Cardiac septum (tissue), 1 donor: ENCODE measurements around the gene IGF1R. TPM values are rescaled to one million over a fixed set of nuclear protein-coding genes. Genes with fewer than 3 reads are reported as not detected.

ENCODE experiments used
- DNase-seq: peaks from one replicate; pipeline ENCODE4 v3.0.0-alpha.2; 2020; ENCODE audit warnings: low spot score
- intact Hi-C: fragments of 100-400 bp; cut with DNase I; formaldehyde crosslinking; loops from one replicate; pipeline ENCODE4 v1.14.0; 2022
- total RNA-seq: library from RNA; stranded (reverse); fragmentation: NEBNext Ultra II Directional; extraction: Animal tissue kit (Norgen Biotek cat#: 25700); gene quantifications from one replicate; pipeline ENCODE4 v1.2.1, GENCODE V29; 2021
- donor health status: DM: no; HTN: no; CAD: no.

The IGF1R gene
- total RNA-seq, 1 donor from 2014 or later: 57.2 TPM

- no peak for DNase-seq
- intact Hi-C loops: no loop called here
Observed at GRCh38 chr15:98734466-98735199, 86.3 kb downstream of the IGF1R start.

DNA sequence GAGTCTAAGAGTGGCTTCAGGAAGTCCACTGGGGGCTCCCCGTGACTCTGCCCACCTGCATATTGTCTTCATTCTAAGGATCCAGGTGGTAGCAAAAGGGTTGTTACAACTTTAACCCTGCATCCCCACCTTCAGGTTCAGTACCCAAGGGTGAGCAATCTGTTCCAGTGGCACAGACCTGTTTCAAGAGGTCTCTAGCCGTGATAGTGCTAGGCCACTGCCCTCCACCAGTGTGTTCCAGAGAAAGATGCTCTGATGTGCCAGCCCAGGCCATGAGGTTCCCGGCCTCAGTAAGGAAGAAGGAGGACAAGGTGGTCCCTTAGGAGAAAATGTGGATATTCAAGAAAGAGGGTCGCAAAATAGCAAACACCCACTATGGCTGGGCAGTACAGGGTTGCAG, 87.0 kb downstream of the IGF1R start:
- intact Hi-C loops: no loop called here
- DNase-seq: no peak

DNA sequence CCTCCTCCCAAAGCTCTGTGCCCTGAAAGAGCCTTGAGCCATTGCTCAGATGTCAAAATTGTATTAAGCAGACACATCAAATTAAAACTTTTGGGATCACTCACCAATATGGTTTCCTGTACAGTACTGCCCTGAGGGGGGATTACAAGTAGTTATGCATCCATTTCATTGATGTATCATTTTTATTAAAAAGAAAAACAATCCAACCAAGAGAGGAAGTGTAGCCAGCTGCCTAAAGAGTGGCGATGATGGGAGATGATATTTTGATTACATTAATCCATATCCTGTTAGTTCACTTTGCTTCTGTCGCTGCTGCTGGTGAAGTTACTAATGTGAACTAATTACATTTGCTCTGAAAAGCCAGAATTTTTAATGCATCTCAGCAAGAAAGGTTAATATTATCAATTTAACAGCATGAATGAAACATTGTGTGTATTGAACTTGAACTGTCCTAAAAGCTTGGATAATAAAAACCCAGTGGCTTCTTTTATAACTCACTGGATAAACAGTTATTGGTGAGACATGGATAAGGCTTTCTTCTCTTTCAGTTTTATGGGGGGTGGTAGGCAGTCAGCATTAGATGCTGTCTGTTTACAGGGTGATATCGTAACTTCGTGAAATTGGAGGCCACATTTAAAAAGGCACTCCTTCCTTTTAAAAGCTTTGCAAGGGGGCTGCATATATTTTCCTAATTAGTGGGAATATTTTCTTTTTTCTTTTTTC, 87.7 kb downstream of the IGF1R start:
- DNase-seq: no peak
- intact Hi-C loops: no loop called here

GRCh38 chr15:98737159-98737558, 88.8 kb downstream of the IGF1R start:
- intact Hi-C loops: no loop called here
- no peak for DNase-seq

DNA sequence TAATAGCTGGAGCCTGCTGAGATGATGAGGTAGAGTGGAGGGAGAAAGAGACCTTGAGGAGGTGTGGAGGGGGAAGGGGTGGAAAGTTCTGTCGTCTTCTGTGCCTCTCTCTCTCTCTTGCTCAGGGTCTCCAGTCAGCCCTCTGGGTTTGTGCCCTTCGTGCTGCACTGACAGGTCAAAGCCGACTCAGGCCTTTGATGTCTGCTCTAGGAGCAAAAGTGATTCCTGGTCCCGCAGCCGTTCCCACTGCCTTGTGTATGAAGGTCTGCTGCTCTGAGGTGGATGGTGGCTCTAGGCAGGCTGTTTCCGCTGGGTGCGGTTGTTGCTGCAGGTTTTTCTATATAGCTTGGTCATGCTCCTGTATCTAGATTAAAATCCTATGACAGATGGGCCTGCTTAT, 89.4 kb downstream of the IGF1R start:
- no peak for DNase-seq
- intact Hi-C loops: no loop called here

GRCh38 chr15:98738689-98739401, 90.5 kb downstream of the IGF1R start:
- DNase-seq: no peak
- intact Hi-C loops: no loop called here

GRCh38 chr15:98740295-98740694, 92.0 kb downstream of the IGF1R start:
- intact Hi-C loops: no loop called here
- DNase-seq: no peak

DNA sequence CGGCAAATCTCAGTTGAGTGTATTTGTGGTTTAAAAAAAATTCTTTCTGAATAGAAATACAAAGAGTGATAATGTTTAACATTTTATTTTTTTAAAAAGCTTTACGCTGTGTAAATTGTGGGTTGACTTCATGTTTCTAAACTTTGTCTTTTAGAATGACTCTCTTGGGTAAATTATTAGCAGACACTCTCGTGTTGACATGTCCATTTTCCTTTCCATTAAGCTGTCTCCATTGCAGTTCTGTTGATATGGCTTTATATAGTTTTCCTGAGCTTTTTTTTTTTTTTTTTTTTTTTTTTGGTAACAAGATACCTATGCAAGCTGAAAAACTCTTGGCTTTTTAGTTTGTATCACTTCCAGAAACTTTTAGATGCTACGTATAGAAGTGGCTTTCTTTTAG, 92.6 kb downstream of the IGF1R start:
- intact Hi-C loops: no loop called here

GRCh38 chr15:98743177-98743576, 94.8 kb downstream of the IGF1R start:
- no peak for DNase-seq
- intact Hi-C loops: no loop called here

More for the DNA sequence above, 92.6 kb downstream of the IGF1R start:
- no peak for DNase-seq

DNA sequence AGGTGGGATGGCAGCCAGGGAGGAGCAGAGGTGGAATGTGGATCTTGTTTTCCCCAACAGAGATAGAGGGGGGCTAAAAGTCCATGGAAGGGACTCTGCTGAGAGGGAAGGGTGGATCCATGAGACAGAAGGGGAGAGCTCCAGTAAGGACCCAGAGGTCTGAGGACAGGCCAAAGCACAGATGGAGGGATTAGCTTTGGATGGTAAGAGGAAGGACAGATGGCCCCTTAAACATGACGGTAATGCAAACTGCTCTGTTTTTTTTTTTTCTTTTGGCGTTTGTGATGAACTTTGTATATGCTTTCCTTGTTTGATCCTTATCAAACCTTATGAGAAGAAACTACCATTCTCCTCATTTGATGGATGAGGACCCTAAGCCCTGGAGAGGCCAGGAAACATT, 96.2 kb downstream of the IGF1R start:
- DNase-seq: no peak
- intact Hi-C loops: no loop called here

DNA sequence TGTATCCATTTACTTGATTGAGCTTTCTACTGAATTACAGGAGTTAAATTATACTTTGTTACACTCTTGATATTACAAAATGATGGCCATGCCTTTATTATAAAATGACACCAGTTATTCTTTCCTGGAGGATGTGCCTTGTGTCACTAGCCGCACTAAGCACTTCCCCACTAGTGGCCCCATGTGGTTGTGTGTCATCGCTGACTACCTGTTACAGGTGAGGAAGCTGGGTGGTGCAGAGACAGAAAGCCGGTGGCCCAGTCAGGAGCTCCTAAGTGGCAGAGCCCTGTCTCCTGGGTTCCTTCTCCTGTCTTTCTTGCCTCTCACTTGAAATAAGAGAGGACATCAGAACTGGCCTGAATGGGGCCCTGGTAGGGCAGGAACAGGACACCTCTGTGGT, 96.8 kb downstream of the IGF1R start:
- intact Hi-C loops: no loop called here
- no peak for DNase-seq

- DNase-seq: no peak
- intact Hi-C loops: no loop called here
Observed at GRCh38 chr15:98745650-98746374, 97.5 kb downstream of the IGF1R start.

DNA sequence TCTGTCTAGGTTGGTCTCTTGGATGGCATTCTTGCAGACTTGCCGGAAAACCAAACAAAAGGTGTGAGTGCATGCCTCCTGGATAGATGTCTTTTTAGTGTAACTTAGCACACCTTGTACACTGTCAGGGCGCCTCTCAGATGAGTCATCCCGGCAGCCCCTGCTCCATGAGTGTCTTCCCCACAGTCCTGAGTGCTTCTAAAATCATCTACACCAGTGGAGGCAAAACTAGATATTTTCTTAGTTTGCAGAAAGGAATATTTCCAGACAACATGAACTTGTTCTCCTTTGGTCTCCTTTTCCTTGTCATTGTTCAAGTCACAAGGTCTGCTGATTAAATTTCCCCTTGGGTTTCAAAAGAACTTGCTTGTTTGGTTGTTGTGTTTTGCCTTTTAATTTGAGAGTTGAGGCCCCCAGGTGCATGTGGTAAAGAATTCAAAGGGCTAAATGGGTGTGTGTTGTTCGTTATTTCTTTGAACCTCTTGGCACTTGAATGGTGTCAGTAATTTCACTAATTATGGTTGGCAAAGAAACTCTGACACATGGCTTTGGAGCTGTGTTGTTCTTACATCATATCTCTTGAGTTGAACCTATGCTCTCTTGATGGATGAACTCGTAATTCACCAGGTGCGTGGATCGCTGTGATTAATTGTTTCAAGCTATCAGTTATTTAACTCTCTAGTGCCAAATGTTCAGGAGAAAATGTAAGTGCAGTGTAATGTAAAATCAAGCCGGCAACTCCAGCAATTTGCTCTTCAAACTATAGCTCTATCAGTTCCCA, 98.2 kb downstream of the IGF1R start:
- no peak for DNase-seq
- intact Hi-C loops: no loop called here

GRCh38 chr15:98751767-98752166, 103.4 kb downstream of the IGF1R start:
- intact Hi-C loops: no loop called here
- DNase-seq: no peak

DNA sequence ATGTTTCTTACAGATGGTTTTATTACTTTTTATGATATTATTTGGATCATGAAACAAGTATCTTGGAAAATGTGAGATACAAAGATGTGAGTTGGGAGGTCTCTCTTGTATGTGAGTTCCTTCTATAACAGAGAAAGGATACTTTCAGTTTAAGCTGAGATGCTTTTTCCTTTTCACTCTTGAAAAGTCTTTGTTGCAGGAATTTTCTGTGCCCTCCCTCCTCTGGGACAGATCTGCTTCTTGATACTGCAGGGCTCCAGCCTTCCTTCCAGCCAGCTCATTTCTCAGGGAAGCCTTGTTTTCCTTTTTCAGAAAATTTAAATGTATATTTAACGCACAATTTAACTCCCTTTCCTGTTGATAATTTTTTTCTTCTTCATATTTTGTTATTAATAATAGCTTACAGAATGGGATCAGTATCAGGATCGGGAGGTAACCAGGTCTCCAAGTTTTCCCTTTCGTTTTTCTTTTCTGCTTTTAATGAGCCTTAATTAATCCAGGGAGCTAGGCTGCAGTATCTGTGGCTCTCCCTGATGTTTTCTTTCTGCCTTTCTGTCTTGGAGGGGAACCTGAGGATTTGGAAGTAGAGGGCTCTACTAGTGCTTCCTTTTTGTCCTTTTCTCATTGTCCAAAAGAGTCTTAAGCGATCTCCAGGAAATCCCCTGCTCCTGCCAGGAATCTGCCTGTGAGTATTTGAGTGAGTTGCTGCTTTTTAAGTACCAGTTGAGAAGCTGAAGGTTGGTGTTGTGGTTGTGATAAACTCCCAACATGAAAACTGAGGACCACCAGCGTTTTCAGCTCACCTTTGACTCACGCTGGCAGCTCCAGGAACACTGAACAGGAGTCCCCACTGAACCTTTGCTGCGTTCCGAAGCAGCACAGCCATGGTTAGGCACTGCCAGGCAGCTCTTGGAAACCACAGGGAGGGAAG, 105.7 kb downstream of the IGF1R start:
- DNase-seq: no peak
- intact Hi-C loops: no loop called here

DNA sequence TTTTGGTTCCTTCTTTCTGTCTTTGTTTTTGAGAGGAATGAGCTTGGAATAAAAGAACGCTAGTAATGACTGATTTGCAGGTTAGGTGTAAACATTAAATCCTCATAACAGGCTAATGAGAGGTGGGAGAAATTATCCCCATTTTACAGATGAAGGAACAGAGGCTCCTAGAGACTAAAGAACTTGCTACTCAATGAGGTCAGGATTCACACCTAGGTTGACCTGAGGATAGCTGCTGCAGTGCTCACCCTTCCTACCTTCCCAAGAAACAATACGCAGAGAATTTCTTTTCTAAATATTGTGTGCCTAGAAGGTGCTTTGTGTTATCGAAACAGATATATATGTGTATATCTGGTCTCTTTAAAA, 106.3 kb downstream of the IGF1R start:
- intact Hi-C loops: no loop called here
- no peak for DNase-seq

- DNase-seq: no peak
- intact Hi-C loops: no loop called here
Observed at GRCh38 chr15:98755138-98755537, 106.8 kb downstream of the IGF1R start.

DNA sequence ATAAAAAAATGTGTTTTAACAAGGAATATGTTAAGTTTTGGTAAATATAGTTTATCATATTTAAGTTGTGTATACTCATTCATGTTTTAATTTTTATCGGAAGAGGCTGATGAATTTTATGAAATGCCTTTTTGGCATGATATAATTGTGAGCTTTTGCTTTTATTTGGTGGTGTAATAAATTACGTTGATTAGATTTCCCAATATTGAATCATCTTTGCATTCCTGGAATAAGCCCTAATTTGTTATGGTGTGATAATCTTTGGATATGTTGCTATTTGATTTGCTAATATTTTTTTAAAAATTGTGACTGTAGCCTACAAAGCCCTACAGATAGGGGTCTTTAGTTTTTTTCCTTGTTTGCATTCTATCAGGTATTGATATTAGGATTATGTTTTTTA, 107.4 kb downstream of the IGF1R start:
- intact Hi-C loops: no loop called here
- no peak for DNase-seq
